ENCODE results near the gene KIAA0040.

Gene KIAA0040

GRCh38 chr1:175200678-175201521 is 8.3 kb upstream of the KIAA0040 start:
- DNase-seq (ENCODE audit: low read depth): no peak

GRCh38 chr1:175198332-175198731 is 5.8 kb upstream of the KIAA0040 start:
- no peak for DNase-seq (ENCODE audit: low read depth)

- DNase-seq (ENCODE audit: low read depth): no peak
Measured at GRCh38 chr1:175197531-175197930, 5.0 kb upstream of the KIAA0040 start.

- no peak for DNase-seq (ENCODE audit: low read depth)
Measured at GRCh38 chr1:175195798-175196197, 3.2 kb upstream of the KIAA0040 start.

GRCh38 chr1:175195281-175195680 is 2.7 kb upstream of the KIAA0040 start:
- DNase-seq (ENCODE audit: low read depth): no peak

- no peak for DNase-seq (ENCODE audit: low read depth)
Measured at GRCh38 chr1:175193527-175193910, 943 bp upstream of the KIAA0040 start.

- DNase-seq (ENCODE audit: low read depth): no peak
Measured at GRCh38 chr1:175192111-175192629, 406 bp downstream of the KIAA0040 start.

- no peak for DNase-seq (ENCODE audit: low read depth)
Measured at GRCh38 chr1:175191659-175192058, 917 bp downstream of the KIAA0040 start.

- peak; percentile 14 for DNase-seq (ENCODE audit: low read depth)
Measured at GRCh38 chr1:175188936-175189335, 3.6 kb downstream of the KIAA0040 start.

GRCh38 chr1:175186433-175187160 is 6.0 kb downstream of the KIAA0040 start:
- DNase-seq (ENCODE audit: low read depth): no peak

- DNase-seq (ENCODE audit: low read depth): no peak
Measured at GRCh38 chr1:175185903-175186302, 6.7 kb downstream of the KIAA0040 start.

- no peak for DNase-seq (ENCODE audit: low read depth)
Measured at GRCh38 chr1:175183586-175183985, 9.0 kb downstream of the KIAA0040 start.

- DNase-seq (ENCODE audit: low read depth): no peak
Measured at GRCh38 chr1:175182201-175182746, 10.3 kb downstream of the KIAA0040 start.

GRCh38 chr1:175179837-175180590 is 12.6 kb downstream of the KIAA0040 start:
- no peak for DNase-seq (ENCODE audit: low read depth)

GRCh38 chr1:175178456-175178855 is 14.1 kb downstream of the KIAA0040 start:
- DNase-seq (ENCODE audit: low read depth): no peak

- DNase-seq (ENCODE audit: low read depth): no peak
Measured at GRCh38 chr1:175178056-175178455, 14.5 kb downstream of the KIAA0040 start.

GRCh38 chr1:175176246-175176645 is 16.3 kb downstream of the KIAA0040 start:
- no peak for DNase-seq (ENCODE audit: low read depth)

- no peak for DNase-seq (ENCODE audit: low read depth)
Measured at GRCh38 chr1:175174309-175175102, 18.1 kb downstream of the KIAA0040 start.

- no peak for DNase-seq (ENCODE audit: low read depth)
Measured at GRCh38 chr1:175173531-175173930, 19.0 kb downstream of the KIAA0040 start.

GRCh38 chr1:175172503-175172902 is 20.1 kb downstream of the KIAA0040 start:
- no peak for DNase-seq (ENCODE audit: low read depth)

All from stimulated activated CD8-positive, alpha-beta memory T cell treated with anti-CD3 and anti-CD28 coated beads, Interleukin-12 subunit alpha, Interleukin-12 subunit beta, amount 100 ng/mL, for 4 hours (primary cell).